Nephron (organoid): ENCODE measurements around the gene FBXL2.
"Not testable (repeated sequence)": the region's sequence is repeated elsewhere in the genome, so short reads cannot be mapped to it uniquely, and the experiment has no call there.

Source experiments
- H3K27ac Mint-ChIP-seq, 3 experiments: 2 replicates each; pipeline ENCODE4 v1.8.0; 2020; ENCODE audit warnings: mixed read lengths in 3 of 3, mild to moderate bottlenecking in 2 of 3, moderate library complexity in 1 of 3
- H3K27me3 Mint-ChIP-seq: 2 replicates; pipeline ENCODE4 v1.8.0; 2021; ENCODE audit warnings: low read depth, mild to moderate bottlenecking, moderate library complexity, mixed read lengths
- H3K36me3 Mint-ChIP-seq: 2 replicates; pipeline ENCODE4 v1.8.0; 2020; ENCODE audit warnings: low read depth, mixed read lengths
- H3K4me1 Mint-ChIP-seq: 2 replicates; pipeline ENCODE4 v1.8.0; 2020; ENCODE audit warnings: mixed read lengths
- H3K4me3 Mint-ChIP-seq, 3 experiments: 2 replicates each; pipeline ENCODE4 v1.8.0; 2020; ENCODE audit warnings: mild to moderate bottlenecking in 3 of 3, mixed read lengths in 3 of 3, moderate library complexity in 2 of 3
- H3K9me3 Mint-ChIP-seq: 2 replicates; pipeline ENCODE4 v1.8.0; 2020; ENCODE audit warnings: mixed read lengths
- CTCF ChIP-seq, 3 experiments: fragments of 200-600 bp; sonication (generic); IDR thresholded peaks; one replicate each; pipeline ENCODE4 v1.5.0; 2021; ENCODE audit warnings: antibody characterized with exemption in 3 of 3; ENCODE audit not compliant: unreplicated experiment in 3 of 3

Gene FBXL2

DNA sequence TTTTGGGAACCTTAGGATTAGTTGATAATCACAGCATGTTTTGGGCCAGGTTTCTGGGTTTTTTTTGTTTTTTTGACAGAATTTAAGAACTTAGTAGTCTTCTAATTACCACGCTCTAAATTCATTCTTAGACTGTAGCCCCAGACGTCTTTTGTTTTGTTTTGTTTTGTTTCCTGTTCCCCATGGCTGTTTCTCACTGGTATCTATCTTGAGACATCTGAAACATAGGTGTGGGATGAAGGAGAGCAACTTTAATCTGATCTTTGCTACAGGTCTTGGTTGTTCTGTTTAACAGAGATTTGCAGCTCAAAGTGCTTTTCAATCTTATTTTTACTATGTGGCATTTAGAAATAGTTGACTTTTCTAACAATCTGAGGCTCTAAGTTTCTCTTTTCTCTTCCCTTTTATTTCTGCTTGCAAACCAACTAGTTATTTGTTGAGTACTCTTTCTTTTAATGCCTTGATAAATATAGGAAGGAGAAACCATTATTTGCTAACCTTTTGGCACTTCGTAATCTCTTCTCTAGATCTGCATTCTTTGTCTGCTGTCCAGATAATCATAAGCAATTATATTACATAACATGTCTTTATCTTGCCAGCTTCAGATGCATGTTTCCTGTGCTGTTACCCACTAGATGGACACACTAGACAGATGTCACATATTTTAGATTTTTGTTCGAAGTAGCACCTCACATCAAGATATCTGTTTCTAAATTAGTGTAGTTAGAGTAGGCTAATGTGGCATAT lies 40.9 kb downstream of the FBXL2 start:
- H3K4me1 Mint-ChIP-seq = peaks cover 4% of the 10 kb centered on the region
- H3K27ac Mint-ChIP-seq = no peak overlapping the region
- TF ChIP-seq CTCF (IDR thresholded peaks at IDR 0.05; ENCODE audit: unreplicated experiment in 3 of 3) = no peak
- H3K4me3 Mint-ChIP-seq = no peak overlapping the region
- H3K9me3 Mint-ChIP-seq = peaks cover 4% of the 10 kb centered on the region
- no peaks in the 10 kb centered on the region for H3K27me3 Mint-ChIP-seq
- peaks cover 25% of the 10 kb centered on the region for H3K36me3 Mint-ChIP-seq

GRCh38 chr3:33318710-33319380 lies 41.6 kb downstream of the FBXL2 start:
- no peak overlapping the region for H3K27ac Mint-ChIP-seq
- peaks cover 11% of the 10 kb centered on the region for H3K9me3 Mint-ChIP-seq
- H3K27me3 Mint-ChIP-seq = no peaks in the 10 kb centered on the region
- H3K4me3 Mint-ChIP-seq = no peak overlapping the region
- H3K4me1 Mint-ChIP-seq = peaks cover 4% of the 10 kb centered on the region
- TF ChIP-seq CTCF (IDR thresholded peaks at IDR 0.05; ENCODE audit: unreplicated experiment in 3 of 3) = no peak
- H3K36me3 Mint-ChIP-seq = peaks cover 26% of the 10 kb centered on the region

- Mint-ChIP-seq H3K27ac (no peak overlapping the region), H3K4me3 (no peak overlapping the region), H3K4me1 (peaks cover 4% of the 10 kb centered on the region), H3K9me3 (peaks cover 19% of the 10 kb centered on the region), H3K36me3 (peaks cover 34% of the 10 kb centered on the region), H3K27me3 (no peaks in the 10 kb centered on the region)
- no peak for TF ChIP-seq CTCF (IDR thresholded peaks at IDR 0.05; ENCODE audit: unreplicated experiment in 3 of 3)
These were observed 45.2 kb downstream of the FBXL2 start for GRCh38 chr3:33322412-33322811.

- H3K4me1 Mint-ChIP-seq = no peaks in the 10 kb centered on the region
- H3K27ac Mint-ChIP-seq = no peak overlapping the region
- no peak for TF ChIP-seq CTCF (IDR thresholded peaks at IDR 0.05; ENCODE audit: unreplicated experiment in 3 of 3)
- no peak overlapping the region for H3K4me3 Mint-ChIP-seq
- H3K9me3 Mint-ChIP-seq = peaks cover 27% of the 10 kb centered on the region
- H3K36me3 Mint-ChIP-seq = peaks cover 36% of the 10 kb centered on the region
- H3K27me3 Mint-ChIP-seq = no peaks in the 10 kb centered on the region
These were observed 54.2 kb downstream of the FBXL2 start for GRCh38 chr3:33331414-33331813.

- Mint-ChIP-seq H3K9me3 (peaks cover 33% of the 10 kb centered on the region), H3K27ac (no peak overlapping the region), H3K27me3 (no peaks in the 10 kb centered on the region), H3K4me3 (no peak overlapping the region), H3K36me3 (peaks cover 41% of the 10 kb centered on the region), H3K4me1 (no peaks in the 10 kb centered on the region)
- no peak for TF ChIP-seq CTCF (IDR thresholded peaks at IDR 0.05; ENCODE audit: unreplicated experiment in 3 of 3)
These were observed 57.1 kb downstream of the FBXL2 start for GRCh38 chr3:33334364-33334763.

DNA sequence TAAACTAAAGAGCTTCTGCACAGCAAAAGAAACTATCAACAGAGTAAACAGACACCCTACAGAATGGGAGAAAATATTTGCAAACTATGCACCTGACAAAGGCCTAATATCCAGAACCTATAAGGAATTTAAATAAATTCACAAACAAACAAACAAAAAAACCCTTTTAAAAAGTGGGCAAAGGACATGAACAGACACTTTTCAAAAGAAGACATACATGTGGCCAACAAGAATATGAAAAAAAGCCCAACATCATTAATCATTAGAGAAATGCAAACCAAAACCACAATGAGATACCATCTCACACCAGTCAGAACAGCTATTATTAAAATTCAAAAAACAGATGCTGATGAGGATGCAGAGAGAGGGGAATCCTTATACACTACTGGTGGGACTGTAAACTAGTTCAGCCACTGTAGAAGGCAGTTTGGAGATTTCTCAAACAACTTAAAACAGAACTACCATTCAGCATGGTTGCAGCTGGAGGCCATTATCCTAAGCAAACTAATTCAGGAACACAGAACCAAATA lies 61.8 kb downstream of the FBXL2 start:
- H3K27me3 Mint-ChIP-seq, H3K4me1 Mint-ChIP-seq, H3K27ac Mint-ChIP-seq, H3K4me3 Mint-ChIP-seq: not testable (repeated sequence)
- Mint-ChIP-seq H3K9me3 (peaks cover 16% of the 10 kb centered on the region), H3K36me3 (peaks cover 26% of the 10 kb centered on the region)
